ENCODE measurements around the gene CNST. TPM values are rescaled to one million over a fixed set of nuclear protein-coding genes. Genes with fewer than 3 reads are reported as not detected.

CNST gene
- total RNA-seq, 1 experiment from 2014 or later, result 9.1 TPM

- no peaks in the 10 kb centered on the region; the same call in 1 of the 2 replicates for H3F3A ChIP-seq (ENCODE audit: insufficient read depth, low read depth)
- no peak overlapping the region for H3K27ac ChIP-seq
- no peaks in the 10 kb centered on the region for H3K9me2 ChIP-seq (ENCODE audit: insufficient read depth)
- DNase-seq, result no peak
- H3K4me2 ChIP-seq, result no peak overlapping the region
- TF ChIP-seq, protein P1, sequence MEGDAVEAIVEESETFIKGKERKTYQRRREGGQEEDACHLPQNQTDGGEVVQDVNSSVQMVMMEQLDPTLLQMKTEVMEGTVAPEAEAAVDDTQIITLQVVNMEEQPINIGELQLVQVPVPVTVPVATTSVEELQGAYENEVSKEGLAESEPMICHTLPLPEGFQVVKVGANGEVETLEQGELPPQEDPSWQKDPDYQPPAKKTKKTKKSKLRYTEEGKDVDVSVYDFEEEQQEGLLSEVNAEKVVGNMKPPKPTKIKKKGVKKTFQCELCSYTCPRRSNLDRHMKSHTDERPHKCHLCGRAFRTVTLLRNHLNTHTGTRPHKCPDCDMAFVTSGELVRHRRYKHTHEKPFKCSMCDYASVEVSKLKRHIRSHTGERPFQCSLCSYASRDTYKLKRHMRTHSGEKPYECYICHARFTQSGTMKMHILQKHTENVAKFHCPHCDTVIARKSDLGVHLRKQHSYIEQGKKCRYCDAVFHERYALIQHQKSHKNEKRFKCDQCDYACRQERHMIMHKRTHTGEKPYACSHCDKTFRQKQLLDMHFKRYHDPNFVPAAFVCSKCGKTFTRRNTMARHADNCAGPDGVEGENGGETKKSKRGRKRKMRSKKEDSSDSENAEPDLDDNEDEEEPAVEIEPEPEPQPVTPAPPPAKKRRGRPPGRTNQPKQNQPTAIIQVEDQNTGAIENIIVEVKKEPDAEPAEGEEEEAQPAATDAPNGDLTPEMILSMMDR (conservative IDR thresholded peaks at IDR 0.05), result no peak
- TF ChIP-seq EZH2 (IDR thresholded peaks at IDR 0.05; ENCODE audit: low read depth), result no peak
- ChIA-PET POLR2A (ENCODE audit: unreplicated experiment) (no interaction called here), CTCF (no interaction called here)
- H3K4me1 ChIP-seq (replicated peaks; ENCODE audit: insufficient read depth), result no peaks in the 10 kb centered on the region
- no peak overlapping the region for H2AFZ ChIP-seq
- intact Hi-C loops (cut with micrococcal nuclease; ENCODE audit: unreplicated experiment), result no loop called here
- no peaks in the 10 kb centered on the region for H3K27me3 ChIP-seq (ENCODE audit: insufficient read depth, low read depth)
- H3K4me3 ChIP-seq, result no peak overlapping the region
- no TSS peak for BruUV-seq (replicated peaks)
- H3K9me3 ChIP-seq (ENCODE audit: insufficient read depth, low read depth), result no peaks in the 10 kb centered on the region
- no peaks in the 10 kb centered on the region for H3K36me3 ChIP-seq (ENCODE audit: low read depth)
- H4K20me1 ChIP-seq (ENCODE audit: insufficient read depth), result no peaks in the 10 kb centered on the region
- no peaks in the 10 kb centered on the region for H3K79me2 ChIP-seq (ENCODE audit: low read depth)
These were observed 72.8 kb downstream of the CNST start for GRCh38 chr1:246638941-246639655.

- H4K20me1 ChIP-seq (ENCODE audit: insufficient read depth), result no peaks in the 10 kb centered on the region
- H3F3A ChIP-seq (ENCODE audit: insufficient read depth, low read depth), result no peaks in the 10 kb centered on the region
- ChIA-PET POLR2A (ENCODE audit: unreplicated experiment) (no interaction called here), CTCF (no interaction called here)
- H3K27ac ChIP-seq, result no peak overlapping the region
- H3K79me2 ChIP-seq (ENCODE audit: low read depth), result no peaks in the 10 kb centered on the region
- no peaks in the 10 kb centered on the region for H3K9me3 ChIP-seq (ENCODE audit: insufficient read depth, low read depth)
- no peaks in the 10 kb centered on the region for H3K4me1 ChIP-seq (replicated peaks; ENCODE audit: insufficient read depth)
- intact Hi-C loops (cut with micrococcal nuclease; ENCODE audit: unreplicated experiment), result no loop called here
- H3K4me3 ChIP-seq, result no peak overlapping the region
- TF ChIP-seq EZH2 (IDR thresholded peaks at IDR 0.05; ENCODE audit: low read depth), result no peak
- TF ChIP-seq, protein P1 (conservative IDR thresholded peaks at IDR 0.05), result no peak
- H3K27me3 ChIP-seq (ENCODE audit: insufficient read depth, low read depth), result no peaks in the 10 kb centered on the region
- no peak for DNase-seq
- BruUV-seq (replicated peaks), result no TSS peak
- H2AFZ ChIP-seq, result no peak overlapping the region
- no peaks in the 10 kb centered on the region for H3K9me2 ChIP-seq (ENCODE audit: insufficient read depth)
- no peaks in the 10 kb centered on the region for H3K36me3 ChIP-seq (ENCODE audit: low read depth)
- H3K4me2 ChIP-seq, result no peak overlapping the region
These were observed 73.5 kb downstream of the CNST start for GRCh38 chr1:246639732-246640131.

DNA sequence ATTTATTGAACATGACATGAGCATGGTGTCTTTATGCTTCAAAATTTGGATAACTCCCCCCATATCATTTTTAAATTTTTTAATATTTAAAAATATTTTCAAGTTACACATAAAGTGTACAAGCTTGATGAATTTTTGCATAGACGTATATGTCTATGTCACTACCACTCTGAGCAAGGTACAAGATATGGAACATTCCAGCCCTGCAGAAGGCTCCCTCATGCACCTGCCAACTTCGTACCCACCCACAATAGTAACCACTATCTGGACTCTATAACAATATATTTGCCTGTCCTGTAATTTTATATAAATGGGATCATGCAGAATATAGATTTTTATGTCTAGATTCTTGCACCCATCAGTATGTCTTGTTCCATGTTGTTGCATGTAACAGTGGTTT, 74.5 kb downstream of the CNST start:
- Histone ChIP-seq H3K4me2 (no peak overlapping the region), H3K36me3 (ENCODE audit: low read depth) (no peaks in the 10 kb centered on the region), H3K9me2 (ENCODE audit: insufficient read depth) (no peaks in the 10 kb centered on the region), H3K4me3 (no peak overlapping the region), H3K9me3 (ENCODE audit: insufficient read depth, low read depth) (no peaks in the 10 kb centered on the region), H3F3A (ENCODE audit: insufficient read depth, low read depth) (no peaks in the 10 kb centered on the region), H3K79me2 (ENCODE audit: low read depth) (no peaks in the 10 kb centered on the region), H2AFZ (no peak overlapping the region), H3K27ac (no peak overlapping the region), H3K4me1 (replicated peaks; ENCODE audit: insufficient read depth) (no peaks in the 10 kb centered on the region), H4K20me1 (ENCODE audit: insufficient read depth) (no peaks in the 10 kb centered on the region), H3K27me3 (ENCODE audit: insufficient read depth, low read depth) (no peaks in the 10 kb centered on the region)
- POLR2A ChIA-PET (ENCODE audit: unreplicated experiment), result no interaction called here
- TF ChIP-seq EZH2 (IDR thresholded peaks at IDR 0.05; ENCODE audit: low read depth), result no peak
- TF ChIP-seq, protein P1 (conservative IDR thresholded peaks at IDR 0.05), result no peak
- BruUV-seq (replicated peaks), result no TSS peak
- intact Hi-C loops (cut with micrococcal nuclease; ENCODE audit: unreplicated experiment), result no loop called here
- CTCF ChIA-PET, result no interaction called here
- DNase-seq, result no peak

Measured in PC-9 (cell line).